Parathyroid adenoma (tissue), 2 donors: ENCODE measurements around the gene RARA.

Source experiments
- H2AFZ ChIP-seq: fragments of 300-600 bp; sonication (generic); one replicate; pipeline ENCODE4 v1.7.0; 2017; ENCODE audit warnings: antibody characterized with exemption, mild to moderate bottlenecking
- H3K27ac ChIP-seq: fragments of 300-600 bp; sonication (generic); one replicate; pipeline ENCODE4 v1.7.0; 2017
- H3K27me3 ChIP-seq: fragments of 300-600 bp; sonication (generic); one replicate; pipeline ENCODE4 v1.7.0; 2017; ENCODE audit warnings: low read length; ENCODE audit not compliant: control insufficient read depth, insufficient read depth
- H3K36me3 ChIP-seq: fragments of 300-600 bp; sonication (generic); one replicate; pipeline ENCODE4 v1.7.0; 2017; ENCODE audit warnings: low read length; ENCODE audit not compliant: control insufficient read depth, insufficient read depth
- H3K4me1 ChIP-seq: fragments of 300-600 bp; sonication (generic); one replicate; pipeline ENCODE4 v1.7.0; 2017; ENCODE audit warnings: control low read depth
- H3K4me2 ChIP-seq: fragments of 300-600 bp; sonication (generic); one replicate; pipeline ENCODE4 v1.7.0; 2017; ENCODE audit warnings: low read length
- H3K4me3 ChIP-seq: fragments of 300-600 bp; sonication (generic); one replicate; pipeline ENCODE4 v1.7.0; 2017; ENCODE audit warnings: low read depth, low read length
- H3K79me2 ChIP-seq: fragments of 300-600 bp; sonication (generic); one replicate; pipeline ENCODE4 v1.7.0; 2017; ENCODE audit warnings: control low read depth
- H3K9ac ChIP-seq: fragments of 300-600 bp; sonication (generic); one replicate; pipeline ENCODE4 v1.7.0; 2017; ENCODE audit warnings: mild to moderate bottlenecking
- H3K9me3 ChIP-seq: fragments of 300-600 bp; sonication (generic); one replicate; pipeline ENCODE4 v1.7.0; 2017; ENCODE audit warnings: low read length; ENCODE audit not compliant: control insufficient read depth
- TF ChIP-seq, protein P1 (sequence below): fragments of 300-600 bp; sonication (generic); IDR thresholded peaks from one replicate; pipeline ENCODE4 v1.7.0; 2017; ENCODE audit warnings: antibody characterized with exemption, mild to moderate bottlenecking
- donor health status: primary hyperparathyroidism.

RARA gene

DNA sequence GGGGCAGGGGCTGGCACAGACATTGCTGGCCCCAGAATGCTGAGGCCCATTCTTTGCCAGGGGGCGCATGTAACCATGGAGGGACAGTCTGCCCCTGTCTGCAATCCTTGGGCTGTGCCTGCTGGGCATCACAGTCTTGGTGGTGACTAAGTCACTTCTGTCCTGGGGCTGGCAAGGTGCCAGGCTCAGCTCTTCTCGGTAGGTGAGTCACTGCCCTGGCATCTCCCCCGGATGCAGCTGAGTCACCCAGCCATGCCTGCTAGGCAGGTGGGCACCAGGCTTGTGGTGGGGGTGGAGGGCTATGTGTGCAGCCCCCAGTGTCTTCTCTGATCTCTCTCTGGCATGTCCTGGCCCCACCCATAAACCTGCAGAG is 5.6 kb downstream of the RARA start:
- H2AFZ ChIP-seq, result no peak overlapping the region
- peaks cover 12% of the 10 kb centered on the region for H3K79me2 ChIP-seq
- TF ChIP-seq, protein P1, sequence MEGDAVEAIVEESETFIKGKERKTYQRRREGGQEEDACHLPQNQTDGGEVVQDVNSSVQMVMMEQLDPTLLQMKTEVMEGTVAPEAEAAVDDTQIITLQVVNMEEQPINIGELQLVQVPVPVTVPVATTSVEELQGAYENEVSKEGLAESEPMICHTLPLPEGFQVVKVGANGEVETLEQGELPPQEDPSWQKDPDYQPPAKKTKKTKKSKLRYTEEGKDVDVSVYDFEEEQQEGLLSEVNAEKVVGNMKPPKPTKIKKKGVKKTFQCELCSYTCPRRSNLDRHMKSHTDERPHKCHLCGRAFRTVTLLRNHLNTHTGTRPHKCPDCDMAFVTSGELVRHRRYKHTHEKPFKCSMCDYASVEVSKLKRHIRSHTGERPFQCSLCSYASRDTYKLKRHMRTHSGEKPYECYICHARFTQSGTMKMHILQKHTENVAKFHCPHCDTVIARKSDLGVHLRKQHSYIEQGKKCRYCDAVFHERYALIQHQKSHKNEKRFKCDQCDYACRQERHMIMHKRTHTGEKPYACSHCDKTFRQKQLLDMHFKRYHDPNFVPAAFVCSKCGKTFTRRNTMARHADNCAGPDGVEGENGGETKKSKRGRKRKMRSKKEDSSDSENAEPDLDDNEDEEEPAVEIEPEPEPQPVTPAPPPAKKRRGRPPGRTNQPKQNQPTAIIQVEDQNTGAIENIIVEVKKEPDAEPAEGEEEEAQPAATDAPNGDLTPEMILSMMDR, result no peak
- no peak overlapping the region for H3K4me3 ChIP-seq
- H3K36me3 ChIP-seq, result no peaks in the 10 kb centered on the region
- no peak overlapping the region for H3K9ac ChIP-seq
- no peak overlapping the region for H3K4me2 ChIP-seq
- H3K9me3 ChIP-seq, result no peaks in the 10 kb centered on the region
- no peak overlapping the region for H3K27ac ChIP-seq
- H3K27me3 ChIP-seq, result no peaks in the 10 kb centered on the region
- peaks cover 48% of the 10 kb centered on the region for H3K4me1 ChIP-seq

DNA sequence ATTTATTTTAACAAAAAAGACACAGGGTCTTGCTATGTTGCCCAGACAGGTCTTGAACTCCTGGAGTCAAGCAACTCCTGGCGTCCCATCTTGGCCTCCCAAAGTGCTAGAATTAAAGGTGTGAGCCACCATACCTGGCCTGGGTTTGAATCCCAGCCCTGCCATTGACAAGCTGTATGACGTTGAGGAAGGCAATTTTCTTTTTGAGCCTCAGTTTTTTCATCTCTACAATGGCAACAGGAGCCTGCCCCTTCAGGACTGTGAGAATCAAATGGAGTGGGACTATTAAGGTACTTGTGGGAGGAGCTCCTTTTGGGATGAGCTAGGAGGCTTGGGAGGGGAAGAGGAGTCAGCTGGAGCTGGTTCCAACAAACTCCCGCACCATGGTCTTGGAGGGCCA is 6.2 kb downstream of the RARA start:
- Histone ChIP-seq H3K9me3 (no peaks in the 10 kb centered on the region), H3K27ac (no peak overlapping the region), H3K9ac (no peak overlapping the region), H3K4me3 (no peak overlapping the region), H3K27me3 (no peaks in the 10 kb centered on the region), H3K4me2 (no peak overlapping the region), H3K4me1 (peaks cover 45% of the 10 kb centered on the region), H3K36me3 (no peaks in the 10 kb centered on the region), H3K79me2 (peaks cover 17% of the 10 kb centered on the region), H2AFZ (no peak overlapping the region)
- TF ChIP-seq, protein P1, result no peak

DNA sequence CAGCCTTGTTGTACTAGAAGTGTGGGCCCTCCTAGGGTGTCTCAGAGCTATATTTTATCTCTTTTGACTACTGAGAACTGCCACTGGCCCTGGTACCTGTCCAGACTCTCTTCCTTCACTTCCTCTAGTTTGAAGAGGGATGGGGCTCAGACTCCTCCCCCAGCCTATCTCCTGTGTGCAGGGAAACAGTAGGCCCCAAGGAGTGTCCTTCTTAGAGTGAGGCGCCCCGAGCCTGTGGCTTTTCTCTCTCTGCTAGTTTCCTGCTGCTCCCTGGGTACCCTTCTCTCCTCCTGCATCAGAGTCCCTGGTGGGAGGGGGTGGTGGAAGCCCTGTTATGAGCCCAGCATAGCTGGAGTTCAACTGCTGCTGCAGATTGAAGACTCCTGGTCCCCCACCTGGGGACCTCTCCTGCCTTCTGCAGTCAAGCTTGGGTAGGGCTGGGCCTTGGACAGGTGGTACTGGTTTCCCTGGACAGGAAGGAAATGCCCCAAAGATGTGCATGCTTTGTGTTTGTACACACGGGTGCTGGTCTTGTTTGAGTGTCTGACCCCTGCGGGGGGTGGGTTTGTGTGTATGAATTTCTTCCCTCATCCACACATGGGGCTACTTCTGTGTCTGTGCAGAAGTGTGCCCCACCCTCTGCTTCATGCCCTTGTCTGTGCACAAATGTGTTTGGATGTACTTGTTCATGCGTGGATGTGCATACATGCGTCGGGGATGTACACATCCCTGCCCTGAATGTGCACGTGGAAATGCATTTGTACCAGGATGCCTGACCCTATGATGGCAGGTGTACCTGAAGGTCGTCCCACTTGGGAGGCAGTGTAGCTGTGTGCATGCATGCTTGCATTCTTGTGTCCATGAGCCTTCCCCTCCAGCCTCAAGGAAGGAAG is 6.9 kb downstream of the RARA start:
- Histone ChIP-seq H2AFZ (peak overlapping the region; percentile 85), H3K79me2 (peaks cover 23% of the 10 kb centered on the region), H3K4me2 (peak overlapping the region; percentile 47), H3K9ac (no peak overlapping the region), H3K4me3 (peak overlapping the region; percentile 14), H3K27me3 (no peaks in the 10 kb centered on the region), H3K36me3 (no peaks in the 10 kb centered on the region), H3K4me1 (peaks cover 45% of the 10 kb centered on the region), H3K9me3 (no peaks in the 10 kb centered on the region), H3K27ac (peak overlapping the region; percentile 58)
- TF ChIP-seq, protein P1, result no peak

DNA sequence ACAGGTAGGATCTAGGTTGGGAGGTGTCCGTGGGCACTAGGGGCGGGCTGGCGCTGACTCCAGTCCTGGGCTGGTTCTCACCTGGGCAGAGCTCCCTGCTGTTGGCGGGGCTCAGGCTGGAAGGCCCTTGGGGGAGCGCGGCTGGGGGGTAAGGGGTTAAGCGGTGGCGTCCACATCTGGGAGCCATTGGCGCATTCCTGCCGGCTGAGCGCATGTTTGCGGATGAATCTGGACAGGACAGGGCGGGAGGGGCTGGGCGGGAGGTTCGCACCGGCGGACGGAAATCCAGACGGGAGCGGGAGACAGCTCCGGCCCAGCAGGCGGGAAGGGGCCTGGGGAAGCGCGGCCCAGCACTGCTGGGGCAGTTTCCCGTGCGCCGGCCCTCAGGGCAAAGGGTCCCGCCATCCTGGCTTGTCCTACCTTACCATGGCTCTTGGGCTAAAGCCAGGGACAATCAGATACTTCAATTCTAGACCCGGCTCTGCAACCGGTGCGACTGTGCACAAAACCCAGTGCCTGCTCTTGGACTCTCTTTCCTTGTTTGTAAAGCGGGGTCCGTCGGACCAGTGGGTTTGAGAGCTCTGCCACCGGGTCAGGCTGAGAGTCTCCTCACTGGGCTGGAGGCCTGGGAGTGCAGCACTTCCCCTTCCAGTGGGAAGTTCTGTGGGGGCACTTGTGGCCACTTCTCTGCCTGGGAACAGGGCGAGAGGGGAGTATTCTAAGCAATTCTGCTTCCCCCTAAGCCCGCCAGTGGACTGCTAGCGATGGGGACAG is 7.8 kb downstream of the RARA start:
- Histone ChIP-seq H2AFZ (peak overlapping the region; percentile 85), H3K9me3 (no peaks in the 10 kb centered on the region), H3K9ac (no peak overlapping the region), H3K4me3 (peak overlapping the region; percentile 14), H3K27me3 (no peaks in the 10 kb centered on the region), H3K79me2 (peaks cover 31% of the 10 kb centered on the region), H3K4me2 (peak overlapping the region; percentile 57), H3K36me3 (no peaks in the 10 kb centered on the region), H3K4me1 (peaks cover 45% of the 10 kb centered on the region), H3K27ac (peak overlapping the region; percentile 58)
- TF ChIP-seq, protein P1, result no peak
